Neural crest cell (in vitro differentiated cells): ENCODE data around the gene DDX20. TPM values are rescaled to one million over a fixed set of nuclear protein-coding genes. Genes with fewer than 3 reads are reported as not detected.

ENCODE experiments used
- DNase-seq: peaks from one replicate; pipeline ENCODE4 v3.0.0; 2021; ENCODE audit warnings: low read depth, mixed read lengths, low spot score
- H3K27ac Mint-ChIP-seq: one replicate; pipeline ENCODE4 v1.8.0; 2021; ENCODE audit warnings: mild to moderate bottlenecking, mixed read lengths; ENCODE audit not compliant: unreplicated experiment
- H3K27me3 Mint-ChIP-seq: 2 replicates; pipeline ENCODE4 v1.8.0; 2021; ENCODE audit warnings: low read depth, mild to moderate bottlenecking, mixed read lengths
- H3K36me3 Mint-ChIP-seq: 2 replicates; pipeline ENCODE4 v1.8.0; 2021; ENCODE audit warnings: low read depth, mild to moderate bottlenecking, mixed read lengths
- H3K4me1 Mint-ChIP-seq: 2 replicates; pipeline ENCODE4 v1.8.0; 2021; ENCODE audit warnings: mixed read lengths
- H3K4me3 Mint-ChIP-seq: one replicate; pipeline ENCODE4 v1.8.0; 2021; ENCODE audit warnings: mild to moderate bottlenecking, mixed read lengths
- H3K9me3 Mint-ChIP-seq: 2 replicates; pipeline ENCODE4 v1.8.0; 2021; ENCODE audit warnings: mixed read lengths
- CTCF ChIP-seq: fragments of 200-600 bp; sonication (generic); conservative IDR thresholded peaks from 2 replicates; pipeline ENCODE4 v1.5.0; 2021; ENCODE audit warnings: antibody characterized with exemption, mild to moderate bottlenecking
- total RNA-seq: library from RNA; stranded (reverse); gene quantifications from 2 replicates; pipeline ENCODE4 v1.2.1, GENCODE V29; 2021

The DDX20 gene
- total RNA-seq, 1 donor from 2014 or later, result 26.7 TPM

- Mint-ChIP-seq H3K27me3 (peaks cover 6% of the 10 kb centered on the region), H3K4me1 (peaks cover 31% of the 10 kb centered on the region), H3K27ac (peak overlapping the region; percentile 85), H3K9me3 (no peaks in the 10 kb centered on the region), H3K36me3 (no peaks in the 10 kb centered on the region), H3K4me3 (no peak overlapping the region)
- DNase-seq, result no peak
- no peak for TF ChIP-seq CTCF
Observed at GRCh38 chr1:111733992-111734341, 21.7 kb upstream of the DDX20 start.

- Mint-ChIP-seq H3K27me3 (peaks cover 6% of the 10 kb centered on the region), H3K27ac (no peak overlapping the region), H3K36me3 (no peaks in the 10 kb centered on the region), H3K9me3 (no peaks in the 10 kb centered on the region), H3K4me1 (peaks cover 29% of the 10 kb centered on the region), H3K4me3 (no peak overlapping the region)
- no peak for DNase-seq
- TF ChIP-seq CTCF, result no peak
Observed at GRCh38 chr1:111734426-111734825, 21.3 kb upstream of the DDX20 start.

GRCh38 chr1:111734856-111735255 lies 20.8 kb upstream of the DDX20 start:
- Mint-ChIP-seq H3K27ac (no peak overlapping the region), H3K9me3 (no peaks in the 10 kb centered on the region), H3K4me3 (no peak overlapping the region), H3K4me1 (peaks cover 28% of the 10 kb centered on the region), H3K27me3 (peaks cover 8% of the 10 kb centered on the region), H3K36me3 (no peaks in the 10 kb centered on the region)
- no peak for DNase-seq
- no peak for TF ChIP-seq CTCF

GRCh38 chr1:111735321-111735720 lies 20.4 kb upstream of the DDX20 start:
- Mint-ChIP-seq H3K27ac (no peak overlapping the region), H3K9me3 (no peaks in the 10 kb centered on the region), H3K4me3 (no peak overlapping the region), H3K36me3 (no peaks in the 10 kb centered on the region), H3K4me1 (peaks cover 26% of the 10 kb centered on the region), H3K27me3 (peaks cover 11% of the 10 kb centered on the region)
- TF ChIP-seq CTCF, result no peak
- no peak for DNase-seq

- TF ChIP-seq CTCF, result no peak
- DNase-seq, result no peak
- H3K4me3 Mint-ChIP-seq, result no peak overlapping the region
- peaks cover 18% of the 10 kb centered on the region for H3K27me3 Mint-ChIP-seq
- H3K36me3 Mint-ChIP-seq, result no peaks in the 10 kb centered on the region
- H3K4me1 Mint-ChIP-seq, result peaks cover 22% of the 10 kb centered on the region
- H3K27ac Mint-ChIP-seq, result no peak overlapping the region
- H3K9me3 Mint-ChIP-seq, result no peaks in the 10 kb centered on the region
Observed at GRCh38 chr1:111735858-111736544, 19.7 kb upstream of the DDX20 start.
